ENCODE data around the gene PCSK6. TPM values are rescaled to one million over a fixed set of nuclear protein-coding genes. Genes with fewer than 3 reads are reported as not detected.

The PCSK6 gene
- total RNA-seq, 4 donors from 2014 or later = 10.6 to 98.2 (median 12.8) TPM

DNA sequence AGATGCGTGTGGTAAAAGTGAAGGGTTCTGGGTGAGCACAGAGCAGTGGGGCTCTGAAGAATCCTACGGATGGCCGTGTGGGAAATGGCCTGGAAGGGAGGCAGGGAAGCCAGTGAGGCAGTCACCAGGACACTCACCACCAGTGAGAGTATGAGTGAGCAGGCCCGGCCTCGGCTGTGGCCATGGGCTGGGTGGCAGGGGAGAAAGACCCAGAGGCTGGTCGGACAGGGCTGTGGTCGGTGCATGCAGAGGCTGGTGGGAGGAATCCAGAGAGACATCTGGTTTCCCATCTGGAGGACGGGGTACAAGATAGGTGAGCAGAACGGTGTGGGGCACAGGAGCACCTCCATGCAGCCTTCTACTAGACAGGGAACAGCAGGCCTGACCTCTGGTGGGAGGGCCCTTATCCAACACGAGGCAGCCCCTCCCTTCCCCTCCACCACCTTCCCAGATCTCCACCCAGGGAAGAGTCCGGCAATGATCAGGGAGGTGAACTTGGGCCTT, 10.1 kb downstream of the PCSK6 start:
- DNase-seq = peak in 1 of 3 donors; percentile 37
- Histone ChIP-seq H3K9me3 (no peaks in the 10 kb centered on the region), H3K27ac (no peak overlapping the region), H3K27me3 (no peaks in the 10 kb centered on the region), H3K4me3 (no peak overlapping the region), H3K36me3 (no peaks in the 10 kb centered on the region), H3K4me1 (peaks cover 0 to 8% (median 2%) of the 10 kb centered on the region in 4 donors)
- TF ChIP-seq POLR2A (IDR thresholded peaks at IDR 0.05) = no peak
- TF ChIP-seq, protein P1, sequence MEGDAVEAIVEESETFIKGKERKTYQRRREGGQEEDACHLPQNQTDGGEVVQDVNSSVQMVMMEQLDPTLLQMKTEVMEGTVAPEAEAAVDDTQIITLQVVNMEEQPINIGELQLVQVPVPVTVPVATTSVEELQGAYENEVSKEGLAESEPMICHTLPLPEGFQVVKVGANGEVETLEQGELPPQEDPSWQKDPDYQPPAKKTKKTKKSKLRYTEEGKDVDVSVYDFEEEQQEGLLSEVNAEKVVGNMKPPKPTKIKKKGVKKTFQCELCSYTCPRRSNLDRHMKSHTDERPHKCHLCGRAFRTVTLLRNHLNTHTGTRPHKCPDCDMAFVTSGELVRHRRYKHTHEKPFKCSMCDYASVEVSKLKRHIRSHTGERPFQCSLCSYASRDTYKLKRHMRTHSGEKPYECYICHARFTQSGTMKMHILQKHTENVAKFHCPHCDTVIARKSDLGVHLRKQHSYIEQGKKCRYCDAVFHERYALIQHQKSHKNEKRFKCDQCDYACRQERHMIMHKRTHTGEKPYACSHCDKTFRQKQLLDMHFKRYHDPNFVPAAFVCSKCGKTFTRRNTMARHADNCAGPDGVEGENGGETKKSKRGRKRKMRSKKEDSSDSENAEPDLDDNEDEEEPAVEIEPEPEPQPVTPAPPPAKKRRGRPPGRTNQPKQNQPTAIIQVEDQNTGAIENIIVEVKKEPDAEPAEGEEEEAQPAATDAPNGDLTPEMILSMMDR (IDR thresholded peaks at IDR 0.05) = no peak

GRCh38 chr15:101478701-101479341, 10.7 kb downstream of the PCSK6 start:
- H3K36me3 ChIP-seq = no peaks in the 10 kb centered on the region
- no peak overlapping the region for H3K27ac ChIP-seq
- no peaks in the 10 kb centered on the region for H3K27me3 ChIP-seq

DNA sequence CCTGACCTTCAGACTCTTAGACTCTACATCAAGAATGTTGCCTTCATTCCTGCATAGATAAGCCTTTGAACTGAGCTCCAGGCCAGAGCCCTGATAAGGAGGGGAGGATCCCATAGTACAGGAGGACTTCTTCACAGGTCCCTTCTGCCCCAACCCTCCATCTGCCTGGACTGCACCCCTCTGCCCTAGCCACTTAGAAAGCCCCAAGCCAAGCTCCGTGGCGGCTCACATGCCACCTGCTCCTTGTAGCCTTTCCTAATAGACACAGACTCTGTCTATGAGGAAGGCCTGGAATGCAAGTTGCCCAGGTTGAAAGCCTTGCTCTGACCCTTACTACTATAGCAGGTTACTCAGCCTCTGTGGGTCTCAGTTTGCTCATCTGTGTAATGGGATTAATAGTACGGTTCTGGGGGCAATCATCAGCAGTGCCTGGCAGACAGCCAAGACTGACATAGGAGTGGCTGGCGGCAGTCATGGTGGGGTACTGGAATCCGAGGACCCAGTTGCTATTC, 11.6 kb downstream of the PCSK6 start:
- TF ChIP-seq, protein P1 (IDR thresholded peaks at IDR 0.05) = no peak
- no peak for TF ChIP-seq POLR2A (IDR thresholded peaks at IDR 0.05)
- Histone ChIP-seq H3K27ac (peak overlapping the region in 1 of 4 donors; percentile 30), H3K9me3 (no peaks in the 10 kb centered on the region)

More at GRCh38 chr15:101478701-101479341, 10.7 kb downstream of the PCSK6 start:
- Histone ChIP-seq H3K4me1 (peaks cover 0 to 8% (median 2%) of the 10 kb centered on the region in 4 donors), H3K4me3 (no peak overlapping the region), H3K9me3 (no peaks in the 10 kb centered on the region)
- no peak for DNase-seq
- TF ChIP-seq, protein P1 (IDR thresholded peaks at IDR 0.05) = no peak
- no peak for TF ChIP-seq POLR2A (IDR thresholded peaks at IDR 0.05)

DNA sequence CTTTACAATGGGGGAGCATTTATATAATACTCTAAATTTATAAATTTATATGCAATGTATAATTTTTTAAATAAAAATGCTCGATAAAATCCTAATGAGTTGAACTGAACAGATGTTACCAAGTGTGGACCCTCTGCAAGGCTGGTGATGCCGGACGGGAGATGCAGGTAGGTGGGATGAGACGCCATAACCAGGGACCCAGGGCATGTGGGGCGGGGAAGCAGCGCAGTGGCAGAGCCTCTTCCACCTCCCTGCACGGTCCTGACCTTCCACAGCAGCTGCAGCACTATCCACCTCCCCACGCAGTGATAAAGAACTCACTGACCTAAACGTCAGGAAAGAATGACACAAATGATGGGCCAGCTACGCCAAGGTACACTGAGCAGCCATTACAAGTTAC, 12.8 kb downstream of the PCSK6 start:
- Histone ChIP-seq H3K27me3 (no peaks in the 10 kb centered on the region), H3K36me3 (no peaks in the 10 kb centered on the region), H3K4me3 (no peak overlapping the region), H3K9me3 (no peaks in the 10 kb centered on the region), H3K4me1 (peaks cover 0 to 8% (median 2%) of the 10 kb centered on the region in 4 donors), H3K27ac (no peak overlapping the region)
- no peak for DNase-seq
- TF ChIP-seq POLR2A (IDR thresholded peaks at IDR 0.05) = no peak
- TF ChIP-seq, protein P1 (IDR thresholded peaks at IDR 0.05) = no peak

More for the DNA sequence above, 11.6 kb downstream of the PCSK6 start:
- DNase-seq = no peak
- Histone ChIP-seq H3K36me3 (no peaks in the 10 kb centered on the region), H3K4me1 (peaks cover 0 to 8% (median 2%) of the 10 kb centered on the region in 4 donors), H3K27me3 (no peaks in the 10 kb centered on the region), H3K4me3 (no peak overlapping the region)

DNA sequence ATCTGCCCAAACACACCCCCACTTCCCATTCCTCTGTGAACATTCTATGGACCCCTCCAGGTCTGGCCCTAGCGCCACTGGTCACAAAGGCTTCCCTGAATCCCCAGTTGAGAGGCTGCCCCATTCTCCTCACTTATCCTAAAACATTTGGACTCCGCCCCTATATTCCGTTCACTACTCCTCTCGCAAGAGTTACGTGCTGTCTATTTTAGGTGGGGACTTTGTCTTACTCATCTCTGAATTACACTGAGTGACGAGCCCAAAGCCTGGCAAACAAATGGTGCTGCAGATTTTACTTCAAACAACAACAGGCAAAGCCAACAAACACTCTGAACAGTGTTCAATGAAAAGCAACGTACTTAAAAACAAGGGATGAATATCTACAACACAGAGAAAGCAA, 14.5 kb downstream of the PCSK6 start:
- Histone ChIP-seq H3K4me1 (peaks cover 0 to 8% (median 2%) of the 10 kb centered on the region in 4 donors), H3K9me3 (no peaks in the 10 kb centered on the region), H3K4me3 (no peak overlapping the region), H3K36me3 (no peaks in the 10 kb centered on the region), H3K27me3 (no peaks in the 10 kb centered on the region), H3K27ac (no peak overlapping the region)
- DNase-seq = no peak
- TF ChIP-seq POLR2A (IDR thresholded peaks at IDR 0.05) = no peak
- TF ChIP-seq, protein P1 (IDR thresholded peaks at IDR 0.05) = no peak

All from Peyer's patch (tissue), 4 donors.